SJCRH30 (cell line): ENCODE data around the gene CD9. TPM values are rescaled to one million over a fixed set of nuclear protein-coding genes. Genes with fewer than 3 reads are reported as not detected.

ENCODE experiments used
- DNase-seq, 2 experiments: peaks; one replicate each; pipeline ENCODE4 v3.0.0-alpha.2; 2015 to 2020
- H3K27ac ChIP-seq: fragments of 250-450 bp; sonication (Bioruptor Pico); 2 replicates; pipeline ENCODE4 v1.5.1; 2020; ENCODE audit warnings: mild to moderate bottlenecking, moderate library complexity
- H3K27me3 ChIP-seq: fragments of 250-450 bp; sonication (Bioruptor Pico); 2 replicates; pipeline ENCODE4 v1.5.1; 2020; ENCODE audit warnings: mild to moderate bottlenecking, moderate library complexity
- H3K36me3 ChIP-seq: fragments of 250-450 bp; sonication (Bioruptor Pico); 2 replicates; pipeline ENCODE4 v1.5.1; 2020; ENCODE audit warnings: mild to moderate bottlenecking, moderate library complexity
- H3K4me1 ChIP-seq: fragments of 250-450 bp; sonication (Bioruptor Pico); 2 replicates; pipeline ENCODE4 v1.5.1; 2020; ENCODE audit warnings: mild to moderate bottlenecking, moderate library complexity
- H3K4me3 ChIP-seq: fragments of 250-450 bp; sonication (Bioruptor Pico); 2 replicates; pipeline ENCODE4 v1.5.1; 2020; ENCODE audit warnings: mild to moderate bottlenecking, moderate library complexity
- H3K9me3 ChIP-seq: fragments of 250-450 bp; sonication (Bioruptor Pico); replicated peaks from 2 replicates; pipeline ENCODE4 v1.5.1; 2020; ENCODE audit warnings: mild to moderate bottlenecking, moderate library complexity
- total RNA-seq: library from RNA; depleted of rRNA; stranded (reverse); fragments of >200 nt; shearing (Covaris generic); gene quantifications from 2 replicates; pipeline ENCODE4 v1.2.3, GENCODE V29; 2014

Gene CD9
- total RNA-seq, 1 experiment from 2014 or later, result 239 TPM

DNA sequence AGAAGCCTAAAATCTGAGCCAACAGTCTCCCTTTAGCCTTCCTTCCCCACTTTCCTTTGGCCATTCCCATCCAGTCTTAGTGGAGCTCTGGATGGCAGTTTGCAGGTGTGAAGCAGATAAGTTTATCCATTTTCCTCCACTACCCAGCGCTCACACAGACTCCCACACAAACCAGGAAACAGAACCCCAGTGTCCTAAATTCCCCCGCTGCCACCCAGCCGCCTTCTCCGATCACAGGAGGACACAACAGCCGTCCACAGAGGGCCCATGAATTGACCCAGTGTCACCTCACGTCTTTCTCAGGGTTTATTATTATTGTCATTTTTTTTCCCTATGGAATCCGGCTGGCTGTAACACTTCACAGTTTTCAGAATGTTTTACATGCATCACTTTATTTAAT lies 16.4 kb downstream of the CD9 start:
- Histone ChIP-seq H3K9me3 (no peaks in the 10 kb centered on the region), H3K27ac (peak overlapping the region; percentile 36; the same call in 1 of the 2 replicates), H3K4me1 (peaks cover 16% of the 10 kb centered on the region), H3K4me3 (no peak overlapping the region), H3K27me3 (no peaks in the 10 kb centered on the region), H3K36me3 (peaks cover 2% of the 10 kb centered on the region; the same call in 1 of the 2 replicates)
- DNase-seq, result no peak

DNA sequence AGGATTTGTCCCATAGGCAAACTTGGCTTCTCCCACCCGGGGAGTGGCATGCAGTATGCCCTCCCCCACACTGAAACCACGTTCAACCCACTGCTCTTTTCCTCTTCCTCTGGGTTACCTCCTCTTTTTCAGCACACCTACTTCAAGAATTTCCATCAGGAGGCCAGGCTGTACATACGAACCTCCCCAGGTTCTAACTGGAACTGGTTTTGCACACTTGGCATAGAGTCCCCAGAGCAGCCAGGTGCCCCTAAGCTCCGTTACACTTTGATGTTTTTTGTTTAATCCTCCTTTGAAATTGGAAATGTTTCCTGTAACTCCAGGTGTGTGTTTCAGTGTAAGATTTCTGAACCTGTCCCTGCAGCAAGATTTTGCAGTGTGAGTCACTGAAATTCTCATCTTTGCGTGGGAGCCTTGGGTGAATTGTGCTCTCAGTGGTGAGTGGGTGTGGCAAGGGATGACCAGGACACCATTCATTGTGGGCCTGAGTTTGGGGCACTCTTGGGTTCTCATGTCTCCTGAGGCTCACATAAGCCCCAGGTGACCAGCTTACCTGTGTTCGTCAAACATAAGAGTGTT lies 18.2 kb downstream of the CD9 start:
- H3K27me3 ChIP-seq, result no peaks in the 10 kb centered on the region
- no peaks in the 10 kb centered on the region for H3K9me3 ChIP-seq
- H3K36me3 ChIP-seq, result peaks cover 6% of the 10 kb centered on the region; the same call in 1 of the 2 replicates
- peaks cover 14% of the 10 kb centered on the region for H3K4me1 ChIP-seq
- no peak overlapping the region for H3K4me3 ChIP-seq
- no peak for DNase-seq
- H3K27ac ChIP-seq, result no peak overlapping the region

DNA sequence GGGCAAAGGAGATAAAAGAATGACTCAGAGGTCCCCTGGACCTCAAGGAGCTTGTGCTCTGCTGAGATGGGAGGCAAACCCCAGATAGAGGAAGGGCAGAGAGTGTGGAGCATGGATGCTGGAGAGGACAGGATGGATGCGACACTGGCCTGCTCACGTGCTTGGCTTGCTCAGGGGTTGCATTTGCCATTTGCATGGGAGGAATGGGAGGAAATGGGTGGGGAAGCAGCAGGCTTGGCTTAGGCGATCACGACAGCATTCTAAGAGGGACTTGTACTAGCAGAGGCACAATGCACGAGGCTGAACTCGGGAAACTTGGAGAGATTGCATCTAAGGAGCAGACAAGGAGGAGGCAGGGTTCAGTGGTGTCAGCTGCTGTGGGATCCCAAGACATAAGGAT lies 19.8 kb downstream of the CD9 start:
- DNase-seq, result no peak
- Histone ChIP-seq H3K27me3 (no peaks in the 10 kb centered on the region), H3K4me3 (no peak overlapping the region), H3K36me3 (peaks cover 12% of the 10 kb centered on the region; the same call in 1 of the 2 replicates), H3K27ac (no peak overlapping the region), H3K9me3 (no peaks in the 10 kb centered on the region), H3K4me1 (peaks cover 14% of the 10 kb centered on the region)

GRCh38 chr12:6221146-6221545 lies 20.9 kb downstream of the CD9 start:
- no peak for DNase-seq
- H3K9me3 ChIP-seq, result no peaks in the 10 kb centered on the region
- no peak overlapping the region for H3K27ac ChIP-seq
- H3K4me3 ChIP-seq, result no peak overlapping the region
- no peaks in the 10 kb centered on the region for H3K27me3 ChIP-seq
- H3K36me3 ChIP-seq, result peaks cover 21% of the 10 kb centered on the region
- H3K4me1 ChIP-seq, result peaks cover 6% of the 10 kb centered on the region; the same call in 1 of the 2 replicates

- no peaks in the 10 kb centered on the region for H3K27me3 ChIP-seq
- no peak overlapping the region for H3K4me3 ChIP-seq
- H3K27ac ChIP-seq, result no peak overlapping the region
- H3K36me3 ChIP-seq, result peaks cover 21% of the 10 kb centered on the region
- H3K9me3 ChIP-seq, result no peaks in the 10 kb centered on the region
- H3K4me1 ChIP-seq, result no peaks in the 10 kb centered on the region
- DNase-seq, result no peak
These were observed 22.0 kb downstream of the CD9 start for GRCh38 chr12:6222078-6222654.

- Histone ChIP-seq H3K9me3 (no peaks in the 10 kb centered on the region), H3K4me3 (no peak overlapping the region), H3K27ac (no peak overlapping the region), H3K4me1 (peaks cover under 1% of the 10 kb centered on the region), H3K27me3 (no peaks in the 10 kb centered on the region), H3K36me3 (peaks cover 19% of the 10 kb centered on the region)
- no peak for DNase-seq
These were observed 23.3 kb downstream of the CD9 start for GRCh38 chr12:6223545-6223944.

GRCh38 chr12:6224550-6224949 lies 24.4 kb downstream of the CD9 start:
- Histone ChIP-seq H3K36me3 (peaks cover 19% of the 10 kb centered on the region), H3K4me1 (peaks cover 11% of the 10 kb centered on the region), H3K9me3 (no peaks in the 10 kb centered on the region), H3K4me3 (no peak overlapping the region), H3K27me3 (no peaks in the 10 kb centered on the region), H3K27ac (no peak overlapping the region)
- DNase-seq, result no peak

DNA sequence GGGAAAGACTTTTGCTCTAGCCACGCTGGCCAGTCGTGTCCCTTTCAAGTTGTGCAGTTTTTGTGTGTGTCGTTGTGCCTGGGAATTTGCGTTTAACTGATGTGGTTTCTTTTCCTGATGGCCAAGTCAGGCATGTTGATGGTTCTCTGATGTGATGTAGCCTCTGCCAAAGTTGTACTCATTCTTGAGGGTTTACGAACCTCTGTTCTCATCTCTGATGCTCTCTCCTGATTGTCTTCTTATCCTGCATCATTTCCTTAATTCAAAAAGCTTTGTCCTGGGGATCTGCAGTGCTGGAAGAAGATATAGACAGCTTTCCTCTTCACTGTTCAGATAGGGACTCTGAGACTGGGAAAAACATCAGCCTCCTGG lies 25.4 kb downstream of the CD9 start:
- no peak overlapping the region for H3K4me3 ChIP-seq
- H3K27me3 ChIP-seq, result no peaks in the 10 kb centered on the region
- H3K27ac ChIP-seq, result no peak overlapping the region
- no peak for DNase-seq
- peaks cover 19% of the 10 kb centered on the region for H3K36me3 ChIP-seq
- no peaks in the 10 kb centered on the region for H3K9me3 ChIP-seq
- peaks cover 22% of the 10 kb centered on the region for H3K4me1 ChIP-seq

- peaks cover 27% of the 10 kb centered on the region for H3K4me1 ChIP-seq
- H3K27ac ChIP-seq, result no peak overlapping the region
- no peak overlapping the region for H3K4me3 ChIP-seq
- H3K36me3 ChIP-seq, result peaks cover 19% of the 10 kb centered on the region
- H3K9me3 ChIP-seq, result no peaks in the 10 kb centered on the region
- no peak for DNase-seq
- no peaks in the 10 kb centered on the region for H3K27me3 ChIP-seq
These were observed 25.9 kb downstream of the CD9 start for GRCh38 chr12:6226002-6226678.

GRCh38 chr12:6226679-6227051 lies 26.5 kb downstream of the CD9 start:
- no peak overlapping the region for H3K27ac ChIP-seq

DNA sequence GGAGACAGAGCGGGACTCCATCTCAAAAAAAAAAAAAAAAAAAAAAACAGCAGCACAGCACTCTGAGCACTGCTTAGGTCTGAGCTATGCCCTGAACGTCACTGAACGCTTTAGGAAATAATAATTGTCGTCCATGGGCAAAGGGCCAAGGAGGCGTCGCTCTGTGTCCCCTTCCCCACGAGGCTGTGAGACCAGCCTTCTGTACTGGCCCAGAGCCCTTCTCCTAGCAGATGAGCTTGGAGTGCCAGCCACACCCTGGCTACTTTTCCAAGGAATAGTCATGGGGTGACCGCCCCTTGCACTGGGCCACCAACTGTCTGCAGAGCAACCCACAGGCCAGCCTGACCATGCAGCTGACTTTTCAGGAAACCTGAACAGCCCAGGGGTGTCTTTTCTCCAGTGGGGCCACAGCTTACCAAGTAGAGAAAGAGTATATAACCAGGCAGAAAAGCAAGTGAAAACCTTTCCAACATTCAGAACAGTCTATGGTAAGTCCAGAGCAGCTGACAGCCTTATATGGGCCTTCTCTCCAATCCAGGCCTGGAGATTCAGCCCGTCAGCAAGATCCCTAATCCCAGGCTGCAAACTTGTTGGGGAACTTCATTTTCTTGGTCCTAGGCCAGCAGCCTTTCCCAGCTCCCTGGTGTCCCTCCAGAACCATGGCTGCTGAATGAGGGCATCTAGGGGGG lies 28.5 kb downstream of the CD9 start:
- H3K27ac ChIP-seq, result peak overlapping the region; percentile 97
- peaks cover 15% of the 10 kb centered on the region for H3K36me3 ChIP-seq
- H3K4me1 ChIP-seq, result peaks cover 39% of the 10 kb centered on the region
- H3K27me3 ChIP-seq, result no peaks in the 10 kb centered on the region
- DNase-seq, result peak in 1 of 2 experiments; percentile 59
- H3K9me3 ChIP-seq, result no peaks in the 10 kb centered on the region
- no peak overlapping the region for H3K4me3 ChIP-seq

More at GRCh38 chr12:6226679-6227051, 26.5 kb downstream of the CD9 start:
- H3K27me3 ChIP-seq, result no peaks in the 10 kb centered on the region
- no peak overlapping the region for H3K4me3 ChIP-seq
- peaks cover 32% of the 10 kb centered on the region for H3K4me1 ChIP-seq
- peaks cover 19% of the 10 kb centered on the region for H3K36me3 ChIP-seq
- DNase-seq, result no peak
- H3K9me3 ChIP-seq, result no peaks in the 10 kb centered on the region

GRCh38 chr12:6229224-6230218 lies 29.3 kb downstream of the CD9 start:
- peak; percentile 71 to 81 for DNase-seq
- H3K4me1 ChIP-seq, result peaks cover 39% of the 10 kb centered on the region
- H3K4me3 ChIP-seq, result peak overlapping the region; percentile 18; the same call in 1 of the 2 replicates
- no peaks in the 10 kb centered on the region for H3K27me3 ChIP-seq
- H3K9me3 ChIP-seq, result no peaks in the 10 kb centered on the region
- peaks cover 12% of the 10 kb centered on the region for H3K36me3 ChIP-seq
- H3K27ac ChIP-seq, result peak overlapping the region; percentile 97

DNA sequence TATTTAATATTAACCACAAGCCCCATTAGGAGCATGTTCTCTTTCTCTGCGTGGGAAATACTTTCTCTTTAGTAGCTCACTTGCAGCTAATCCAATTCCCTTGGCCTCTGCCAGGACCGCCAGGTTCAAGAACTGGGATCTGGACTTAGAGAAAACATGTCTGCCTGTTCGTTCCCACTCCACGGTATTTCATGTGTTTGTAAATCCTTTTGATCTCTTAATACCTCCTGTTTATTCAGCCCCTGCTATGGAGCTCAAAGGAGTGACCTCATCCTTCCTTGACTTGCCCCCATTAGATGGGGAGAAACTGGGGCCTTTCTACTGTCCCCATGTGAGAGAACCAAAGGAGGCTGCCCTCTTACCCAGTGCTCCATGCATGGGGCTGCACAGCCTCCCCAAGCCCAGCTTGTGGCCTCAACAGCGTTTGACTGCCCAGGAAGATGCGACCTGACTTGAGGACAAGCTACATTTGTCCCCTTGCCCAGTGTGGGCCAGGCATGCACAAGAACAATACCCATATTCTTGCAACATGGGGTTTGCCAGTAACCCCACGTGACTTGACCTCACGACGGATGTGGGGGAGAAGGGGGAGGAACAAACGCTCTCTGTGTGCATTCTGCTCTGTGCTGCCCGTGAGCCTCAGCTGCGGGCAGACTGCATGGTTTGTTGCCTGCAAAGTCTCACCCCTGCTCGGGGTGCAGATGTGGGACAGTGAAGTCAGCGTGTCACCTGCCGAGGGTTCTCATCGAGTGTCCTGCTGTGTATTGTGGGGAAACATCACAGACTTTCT lies 30.3 kb downstream of the CD9 start:
- Histone ChIP-seq H3K36me3 (peaks cover 12% of the 10 kb centered on the region), H3K4me1 (peaks cover 39% of the 10 kb centered on the region), H3K4me3 (peak overlapping the region; percentile 18), H3K9me3 (no peaks in the 10 kb centered on the region), H3K27ac (peak overlapping the region; percentile 97), H3K27me3 (no peaks in the 10 kb centered on the region)
- DNase-seq, result peak; percentile 94 to 96
